Measurements from ENCODE around the gene WFS1. TPM values are rescaled to one million over a fixed set of nuclear protein-coding genes. Genes with fewer than 3 reads are reported as not detected.

WFS1 gene
- total and polyA plus RNA-seq, 2 of the 8 experiments (the other 6 are each of a cell fraction or from before 2014, with no cell fraction given), result 29.1 to 43.1 TPM

- no peak overlapping the region for H4K91ac ChIP-seq (replicated peaks; ENCODE audit: insufficient read length, low read length)
- H3K23ac ChIP-seq (ENCODE audit: insufficient read length), result no peak overlapping the region
- no peaks in the 10 kb centered on the region; a peak in 1 of 7 replicates for H3K27me3 ChIP-seq (replicated peaks in 1 of 4; ENCODE audit: control insufficient read depth in 3 of 4, extremely low read depth in 1 of 4, insufficient read depth in 3 of 4, low read length in 3 of 4)
- CTCF ChIA-PET (ENCODE audit: partially characterized antibody), result interaction anchor here (0.6 to 3.6 kb wide), 11 partner anchors 17 to 898 kb away, joined by 3 to 25 read pairs (median 5); no protein-coding TSS in a partner anchor
- no peak overlapping the region for H2BK12ac ChIP-seq (ENCODE audit: low read depth, low read length)
- H3K4ac ChIP-seq (replicated peaks; ENCODE audit: insufficient read length, low read depth, low read length), result no peak overlapping the region
- no peak for DNase-seq (ENCODE audit: low read depth in 1 of 2, low spot score in 2 of 2)
- no peak overlapping the region for H3K56ac ChIP-seq (replicated peaks; ENCODE audit: insufficient read length, low read depth, low read length)
- H3K4me2 ChIP-seq (ENCODE audit: insufficient read depth in 1 of 2, low read depth in 2 of 2, low read length in 2 of 2), result no peak overlapping the region
- no peak overlapping the region for H3K14ac ChIP-seq (ENCODE audit: insufficient read length)
- H3K18ac ChIP-seq (ENCODE audit: extremely low read depth, low read length), result no peak overlapping the region
- H3K9ac ChIP-seq (replicated peaks in 1 of 4; ENCODE audit: extremely low read depth in 1 of 4, low read depth in 3 of 4, low read length in 3 of 4), result no peak overlapping the region
- FAIRE-seq, result no peak
- no peak overlapping the region for H4K5ac ChIP-seq (ENCODE audit: insufficient read length, low read depth, low read length)
- H4K20me1 ChIP-seq (replicated peaks in 1 of 2; ENCODE audit: control insufficient read depth in 1 of 2, insufficient read depth in 2 of 2, low read length in 2 of 2), result no peaks in the 10 kb centered on the region
- no peak overlapping the region for H2BK20ac ChIP-seq (ENCODE audit: low read length)
- no peak overlapping the region for H3K27ac ChIP-seq (ENCODE audit: low read depth, low read length)
- no peak overlapping the region for H2AFZ ChIP-seq (ENCODE audit: low read length)
- H2BK120ac ChIP-seq (replicated peaks; ENCODE audit: low read depth, low read length), result no peak overlapping the region
- H3K79me2 ChIP-seq (ENCODE audit: control insufficient read depth in 1 of 2, insufficient read depth in 2 of 2, low read length in 2 of 2), result no peaks in the 10 kb centered on the region
- peaks cover 3% of the 10 kb centered on the region; the same call in 1 of the 2 replicates for H3K23me2 ChIP-seq (ENCODE audit: low read depth, low read length)
- H4K8ac ChIP-seq (ENCODE audit: extremely low read depth, insufficient read depth, low read length), result no peak overlapping the region
- 90% methylated on average over 8 of the region's 8 CpGs; no CpG with 5 or more reads in 1 of the 2 experiments for WGBS, 2 experiments (ENCODE audit: extremely low coverage in 1 of 2, insufficient coverage in 1 of 2, insufficient read length in 1 of 2, insufficient replicate concordance in 2 of 2, low coverage in 1 of 2, low lambda C conversion rate in 2 of 2, missing lambda C conversion rate in 1 of 2)
- H3K9me3 ChIP-seq (ENCODE audit: insufficient read depth in 2 of 2, low read depth in 1 of 2, low read length in 1 of 2), result peaks cover 0 to 8% of the 10 kb centered on the region in 2 experiments; a peak in 1 of 4 replicates
- H3K36me3 ChIP-seq (ENCODE audit: control insufficient read depth in 2 of 4, insufficient read depth in 4 of 4, low read length in 3 of 4), result peaks cover 0 to 3% (median 0%) of the 10 kb centered on the region in 4 experiments; a peak in 1 of 8 replicates
- H3K4me1 ChIP-seq (replicated peaks in 1 of 4; ENCODE audit: control insufficient read depth in 3 of 4, insufficient read depth in 4 of 4, low read length in 3 of 4), result no peaks in the 10 kb centered on the region
- no peak overlapping the region for H3K4me3 ChIP-seq (ENCODE audit: extremely low read depth in 1 of 4, insufficient read depth in 2 of 4, low read depth in 3 of 4, low read length in 4 of 4)
- no peaks in the 10 kb centered on the region for H3K79me1 ChIP-seq (ENCODE audit: low read depth, low read length)
- no peak overlapping the region for H2BK5ac ChIP-seq (ENCODE audit: low read depth, low read length)
- POLR2A ChIA-PET (ENCODE audit: partially characterized antibody), result interaction anchor here (1.2 to 1.7 kb wide), 3 partner anchors 12 to 35 kb away, joined by 3 to 6 read pairs (median 4); no protein-coding TSS in a partner anchor
- H2AK5ac ChIP-seq (ENCODE audit: low read depth, low read length), result no peak overlapping the region
- no peak overlapping the region for H2BK15ac ChIP-seq (ENCODE audit: low read length)
- TF ChIP-seq RAD21 (IDR thresholded peaks at IDR 0.05 in 1 of 2, conservative IDR thresholded peaks at IDR 0.05 in 1 of 2; ENCODE audit: low read depth in 2 of 2, low read length in 2 of 2) (no peak), CTCF (IDR thresholded peaks at IDR 0.05; ENCODE audit: control extremely low read depth in 1 of 3, insufficient read depth in 1 of 3, low read depth in 1 of 3, low read length in 3 of 3) (no peak), SP2 (IDR thresholded peaks at IDR 0.05; ENCODE audit: low read length) (no peak), JUND (IDR thresholded peaks at IDR 0.05; ENCODE audit: low read length) (no peak), ZNF274 (IDR thresholded peaks at IDR 0.05; ENCODE audit: borderline replicate concordance, extremely low read depth, low read length) (no peak), E2F6 (IDR thresholded peaks at IDR 0.05) (no peak), USF2 (IDR thresholded peaks at IDR 0.05; ENCODE audit: low read length) (no peak), BRCA1 (IDR thresholded peaks at IDR 0.05; ENCODE audit: low read depth, low read length) (no peak), SIX5 (IDR thresholded peaks at IDR 0.05; ENCODE audit: low read depth, low read length) (no peak)
These were observed 38.2 kb downstream of the WFS1 start for GRCh38 chr4:6307891-6308290.
